Germinal center (tissue), 1 donor: ENCODE results near the gene MRTFB.
"Not testable (repeated sequence)": the region's sequence is repeated elsewhere in the genome, so short reads cannot be mapped to it uniquely, and the experiment has no call there.

ENCODE experiments used
- DNase-seq: peaks from one replicate; pipeline ENCODE4 v3.0.0; 2012; ENCODE audit warnings: mixed read lengths, low spot score

The MRTFB gene

DNA sequence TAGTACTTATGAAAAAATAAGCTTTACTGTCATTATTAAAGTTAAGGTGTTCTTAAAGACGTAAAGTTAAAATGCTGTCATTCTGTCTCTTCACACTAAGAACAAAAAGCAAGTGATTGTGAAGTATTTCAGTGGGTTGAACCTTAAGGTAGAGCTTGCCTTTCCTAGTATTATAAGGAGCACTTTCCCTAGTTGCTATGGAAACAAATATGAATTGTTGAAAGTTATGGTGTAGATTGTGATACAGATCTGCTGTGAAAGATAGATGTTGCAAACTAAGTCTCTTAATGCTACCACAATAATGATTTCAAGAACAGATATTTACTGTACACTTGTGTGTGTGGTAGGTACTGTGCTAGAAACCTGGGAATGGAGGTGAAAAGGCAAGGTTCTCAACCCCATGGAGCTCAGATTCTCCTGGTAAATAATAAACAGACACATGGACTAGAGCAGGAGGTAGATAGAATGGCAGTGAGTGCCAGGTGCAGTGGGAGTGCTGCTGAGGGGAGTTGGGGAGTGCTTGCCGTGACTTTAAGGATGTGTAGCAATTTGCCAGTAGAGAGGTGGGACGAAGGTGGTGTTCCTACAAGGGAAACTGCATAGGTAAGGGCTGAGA, 34.7 kb downstream of the MRTFB start:
- DNase-seq, result no peak

DNA sequence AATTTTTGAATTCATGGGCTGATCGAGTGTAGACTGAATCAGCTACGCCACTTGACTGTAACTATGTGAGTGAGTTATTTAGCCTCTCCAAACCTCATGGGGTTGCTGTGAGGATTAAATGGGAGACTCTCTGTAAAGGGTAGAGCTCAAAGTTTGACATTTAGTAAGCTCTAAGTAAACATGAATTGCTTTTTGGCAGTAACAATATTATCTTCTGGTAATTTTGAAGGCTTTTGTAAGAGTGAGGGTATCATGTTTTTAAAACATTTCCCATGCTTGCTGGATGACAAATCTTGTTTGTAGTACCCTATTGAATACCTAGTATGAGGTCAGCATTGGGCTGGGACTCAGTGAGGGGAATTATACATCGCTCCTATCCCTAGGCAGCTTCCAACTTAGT, 35.3 kb downstream of the MRTFB start:
- DNase-seq, result no peak

DNA sequence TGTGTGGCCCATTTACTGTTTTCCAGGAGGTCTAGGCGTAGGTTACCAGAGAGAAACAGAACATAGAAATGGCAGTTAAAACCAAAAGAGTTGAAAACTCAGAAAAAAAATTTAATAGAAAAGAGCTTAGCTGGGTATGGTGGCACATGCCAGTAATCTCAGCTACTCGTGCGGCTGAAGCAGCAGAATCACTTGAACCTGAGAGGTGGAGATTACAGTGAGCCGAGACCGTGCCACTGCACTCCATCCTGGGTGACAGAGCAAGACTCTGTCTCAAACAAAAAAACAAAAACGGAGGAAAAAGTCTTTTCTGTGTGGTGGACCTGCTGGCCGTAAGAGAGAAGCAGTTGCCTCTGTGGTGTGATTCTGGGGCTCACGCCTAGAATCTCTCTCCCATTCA, 35.8 kb downstream of the MRTFB start:
- no peak for DNase-seq

DNA sequence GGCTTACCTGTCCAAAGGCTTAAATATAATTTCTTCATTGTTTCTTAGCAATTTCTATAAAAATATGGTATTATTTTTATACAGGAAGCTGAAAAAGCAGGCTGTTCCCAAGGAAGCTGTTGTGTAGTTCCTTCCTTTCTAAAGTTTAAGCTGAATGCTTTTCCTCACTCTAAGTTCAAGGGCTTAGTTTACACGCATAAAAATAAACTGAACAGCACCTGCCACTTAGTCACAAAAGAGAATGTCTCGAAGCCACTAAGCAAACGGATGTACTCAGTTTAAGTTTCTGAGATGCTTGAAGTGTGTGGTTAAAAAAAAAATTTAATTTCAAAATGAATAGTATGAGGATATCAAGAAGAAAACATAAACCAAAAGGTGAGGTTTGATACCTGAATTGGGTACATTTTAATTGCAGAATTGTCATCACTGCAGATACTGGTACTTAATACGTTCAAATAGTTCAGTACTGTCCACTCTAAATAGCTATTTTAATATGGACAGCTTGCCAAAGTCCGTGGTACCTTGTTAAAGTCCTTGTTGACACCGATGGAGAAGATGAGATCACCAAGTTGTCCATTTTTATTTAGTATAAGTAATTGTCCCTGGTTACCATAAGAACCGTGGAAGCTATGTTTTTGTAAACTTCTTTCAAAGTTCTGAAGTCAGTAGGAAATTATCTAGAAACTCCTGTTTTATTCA, 38.1 kb downstream of the MRTFB start:
- DNase-seq, result no peak

DNA sequence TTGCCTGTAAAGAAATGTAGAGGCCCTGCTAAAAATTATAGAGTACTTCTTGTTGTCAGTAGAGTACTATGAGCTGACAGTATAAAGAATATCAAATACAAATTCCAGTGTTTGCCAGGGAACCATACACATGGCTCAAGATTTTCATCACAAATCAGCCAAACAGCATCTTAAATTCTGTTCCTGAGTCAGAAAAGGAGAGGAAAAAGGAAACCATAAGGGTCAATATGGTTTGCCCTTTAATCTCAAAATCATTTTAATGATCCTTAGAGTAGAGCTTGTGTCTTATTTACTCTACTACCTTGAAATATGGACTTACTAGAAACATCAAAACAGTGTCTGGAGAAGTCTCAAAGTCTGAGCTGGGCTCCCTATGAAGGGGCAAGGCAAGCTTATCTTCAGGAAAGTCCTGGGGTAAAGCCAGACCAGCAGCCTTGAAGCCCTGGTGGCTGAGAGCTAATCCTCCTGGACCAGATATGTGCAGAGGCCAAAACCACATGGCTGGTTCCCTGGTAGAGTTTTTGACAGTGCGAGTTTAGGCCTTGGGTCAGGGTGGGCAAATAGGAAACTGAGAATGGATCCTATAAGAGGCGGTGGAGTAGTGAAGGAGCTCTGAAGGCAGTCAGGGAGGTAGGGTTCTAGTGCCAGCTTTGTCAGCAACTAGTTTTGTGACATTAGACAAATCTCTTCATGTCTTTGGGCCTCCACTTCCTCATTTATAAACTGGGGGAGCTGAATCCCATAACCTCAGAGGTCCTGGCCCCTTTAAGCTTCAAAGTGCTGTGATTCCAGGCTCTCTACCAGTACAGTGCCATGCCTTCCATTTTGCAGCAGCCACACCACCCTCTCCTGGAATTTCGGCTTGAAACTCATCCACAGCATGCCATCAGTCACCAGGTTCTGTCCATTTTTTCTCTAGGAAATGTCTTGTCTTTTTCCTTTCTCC, 38.9 kb downstream of the MRTFB start:
- DNase-seq, result no peak

DNA sequence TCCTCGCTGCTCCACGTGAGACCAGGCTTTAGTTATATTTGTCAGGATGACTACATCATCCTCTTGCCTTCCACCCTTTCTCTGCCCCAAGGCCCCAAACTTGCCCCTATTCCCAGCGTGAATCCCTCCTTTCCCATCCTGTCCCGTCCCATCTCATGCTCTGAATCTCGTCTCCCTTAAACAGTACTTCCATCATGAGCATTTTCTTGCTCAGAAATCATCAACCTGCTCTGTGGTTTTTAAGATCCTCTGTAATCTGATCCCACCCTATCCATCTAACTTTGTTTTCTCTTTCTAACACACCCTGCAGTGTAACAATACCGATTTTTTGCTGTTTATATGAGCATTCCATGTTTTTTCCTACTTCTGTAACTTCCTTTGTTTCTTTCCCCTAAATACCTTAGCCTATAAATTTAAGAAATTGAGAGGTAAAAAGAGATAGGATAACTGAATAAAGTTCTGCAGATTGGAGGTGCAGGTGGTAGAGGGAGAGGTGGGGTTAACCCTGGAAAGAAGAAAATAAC, 39.7 kb downstream of the MRTFB start:
- DNase-seq, result no peak

DNA sequence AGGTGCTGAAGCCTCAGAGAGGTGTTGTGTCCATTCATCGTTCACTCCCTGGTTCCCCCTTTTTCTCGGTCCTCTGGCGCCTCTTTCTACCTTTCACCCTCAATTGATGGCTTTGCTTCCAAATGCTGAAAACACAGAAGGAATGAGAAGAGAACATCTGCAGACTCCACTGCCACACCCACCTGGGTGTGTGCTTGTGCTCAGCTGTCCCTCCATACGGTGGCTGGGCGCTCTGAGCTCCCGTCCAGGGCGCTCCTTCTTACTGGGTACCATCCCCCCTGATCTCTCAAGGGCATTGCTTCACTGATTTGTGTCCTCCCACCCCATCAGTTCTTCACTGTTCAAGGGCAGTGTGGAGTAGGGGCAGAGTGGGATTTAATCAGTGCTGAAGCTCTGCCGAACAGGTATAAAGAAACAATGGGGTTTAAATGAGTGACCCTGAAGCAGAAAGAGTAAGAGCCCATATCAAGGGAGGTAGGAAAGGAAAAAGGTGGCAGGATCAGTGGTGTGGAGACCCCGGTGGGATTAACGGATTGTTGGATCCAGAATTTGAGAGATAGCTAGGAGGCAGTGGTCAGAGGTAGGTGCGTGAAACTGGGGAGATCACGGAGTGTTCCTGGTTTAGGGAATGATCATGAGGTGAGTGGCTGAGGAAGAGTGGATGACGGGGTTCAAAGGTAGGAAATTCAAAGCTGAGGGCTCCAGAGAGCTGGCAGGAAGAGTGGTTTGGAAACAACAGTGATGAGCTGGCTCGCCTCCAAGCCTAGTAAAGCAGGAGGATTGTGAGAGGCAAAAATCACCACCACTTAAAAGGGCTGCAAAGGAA, 40.8 kb downstream of the MRTFB start:
- no peak for DNase-seq

DNA sequence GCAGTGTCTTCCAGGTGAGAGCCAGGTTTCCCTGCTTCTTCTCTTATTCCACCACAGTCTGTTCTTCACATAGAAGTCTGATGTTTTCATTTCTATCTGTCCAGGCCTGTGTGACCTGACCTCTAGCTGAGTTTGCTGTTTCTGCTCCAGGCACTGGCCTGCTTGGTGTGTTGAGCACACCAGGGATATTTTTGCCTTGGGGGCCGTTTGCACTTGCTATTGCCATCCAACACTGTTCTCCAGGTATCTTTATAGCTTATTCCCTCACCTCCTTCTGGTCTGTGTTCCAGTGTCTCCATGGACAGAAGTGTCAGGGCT, 41.4 kb downstream of the MRTFB start:
- no peak for DNase-seq

DNA sequence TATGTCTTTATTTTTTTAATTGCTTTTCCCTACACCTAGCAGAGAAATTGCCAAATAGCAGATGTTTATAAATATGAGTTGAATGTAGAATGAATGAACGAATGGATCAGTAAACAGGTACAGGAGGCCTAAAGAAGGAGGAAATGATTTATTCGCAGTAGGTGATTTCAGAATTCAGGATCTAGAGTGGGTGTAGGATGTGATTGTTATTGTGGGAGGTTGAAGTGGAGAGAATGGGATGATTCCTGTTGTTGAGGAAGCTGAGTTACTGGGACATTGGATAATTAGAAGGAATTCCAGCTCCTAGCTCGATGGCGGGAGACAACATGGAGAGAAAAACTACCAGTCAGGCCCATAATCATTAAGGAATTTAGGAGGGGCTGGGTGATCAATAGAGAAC, 42.2 kb downstream of the MRTFB start:
- no peak for DNase-seq

DNA sequence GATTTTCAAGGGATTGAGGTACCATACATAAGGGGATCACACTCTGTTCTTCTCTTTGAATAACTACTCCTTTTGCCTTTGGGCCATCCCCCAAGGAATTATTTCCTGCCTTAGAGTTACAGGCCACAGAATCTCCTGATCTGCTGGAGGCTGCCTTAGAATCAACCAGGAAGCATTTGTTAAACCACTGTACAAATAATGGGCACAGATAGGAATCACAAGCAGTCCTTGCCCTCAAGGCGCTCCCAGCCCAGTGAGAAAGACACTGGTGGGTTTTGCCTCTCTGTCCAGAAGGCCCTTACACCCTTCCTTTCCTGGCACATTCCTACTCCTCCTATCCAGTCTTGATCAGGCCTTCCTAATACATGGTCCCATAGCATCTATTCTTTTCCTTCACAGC, 45.9 kb downstream of the MRTFB start:
- DNase-seq, result no peak

DNA sequence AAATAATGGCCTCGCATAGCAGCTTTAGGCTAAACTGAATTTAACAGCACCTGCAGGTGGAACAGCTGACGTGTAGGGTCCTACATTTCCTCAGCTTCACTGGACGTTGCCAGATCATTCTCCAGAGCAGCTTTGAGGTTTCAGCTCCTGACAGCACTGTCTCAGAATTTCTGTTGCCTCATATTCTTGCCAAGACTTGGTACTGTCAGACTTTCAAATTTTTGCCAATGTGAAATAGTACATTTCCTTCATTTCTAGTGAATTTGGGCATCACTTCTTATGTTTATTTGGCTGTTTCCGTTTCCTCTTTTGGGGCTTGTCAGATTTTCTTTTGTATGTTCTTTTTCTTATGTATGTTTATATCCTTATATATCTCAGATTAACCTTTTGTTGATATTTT, 48.7 kb downstream of the MRTFB start:
- DNase-seq, result no peak

DNA sequence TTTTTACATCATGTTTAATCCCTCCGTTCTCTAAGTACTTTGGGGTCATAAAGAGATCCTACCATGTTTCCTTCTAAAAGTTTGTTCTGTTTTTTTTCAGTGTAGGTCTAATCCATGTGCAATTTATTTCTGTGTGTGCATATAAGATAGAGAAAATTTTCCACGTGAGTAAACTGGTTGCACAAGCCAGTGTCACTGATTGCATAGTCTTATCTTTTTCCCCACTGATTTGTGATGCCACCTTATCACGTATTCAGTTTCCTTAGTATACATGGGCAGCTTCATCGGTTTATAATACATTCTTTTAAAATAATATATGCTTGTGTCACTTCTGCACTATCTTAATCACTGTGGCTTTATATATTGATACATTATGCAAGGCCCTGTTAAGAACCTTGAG, 49.2 kb downstream of the MRTFB start:
- DNase-seq, result no peak

DNA sequence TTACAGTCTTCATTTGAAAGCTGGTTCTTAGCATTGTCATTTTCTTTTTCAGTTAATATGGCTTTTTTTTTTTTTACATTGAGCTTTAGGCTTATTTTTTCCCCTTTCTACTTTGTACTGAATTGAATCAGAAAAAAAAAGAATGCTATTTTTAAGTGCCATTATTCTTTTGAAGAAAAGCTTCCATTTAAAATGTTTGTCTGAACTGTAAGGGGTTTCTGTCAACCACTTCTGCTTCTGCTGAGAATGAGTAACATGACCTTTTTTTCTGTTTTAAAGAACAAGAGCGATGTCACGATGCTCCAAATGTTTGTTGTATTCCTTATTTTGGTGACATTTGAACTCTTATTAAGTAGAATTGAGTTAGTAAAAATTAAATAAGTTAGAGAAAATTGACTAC, 50.0 kb downstream of the MRTFB start:
- DNase-seq, result no peak

DNA sequence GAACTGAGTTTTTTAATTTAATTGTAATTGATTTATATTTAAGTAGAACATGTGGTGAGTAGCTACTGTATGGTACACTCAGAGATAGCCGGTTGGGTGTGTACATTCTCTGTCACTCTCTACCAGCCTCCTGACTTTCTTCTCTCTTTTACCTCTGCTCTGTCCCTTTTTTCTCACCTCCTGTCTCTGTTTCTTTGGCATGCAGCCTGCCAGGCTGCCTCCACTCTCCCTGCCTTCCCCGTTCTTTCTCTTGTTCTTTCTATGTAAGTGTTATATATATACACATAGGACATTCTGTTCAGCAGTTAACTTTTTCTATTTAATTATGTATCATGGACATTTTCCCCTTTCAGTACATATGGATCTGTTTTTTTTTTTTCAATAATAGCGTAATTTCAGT, 50.8 kb downstream of the MRTFB start:
- no peak for DNase-seq

DNA sequence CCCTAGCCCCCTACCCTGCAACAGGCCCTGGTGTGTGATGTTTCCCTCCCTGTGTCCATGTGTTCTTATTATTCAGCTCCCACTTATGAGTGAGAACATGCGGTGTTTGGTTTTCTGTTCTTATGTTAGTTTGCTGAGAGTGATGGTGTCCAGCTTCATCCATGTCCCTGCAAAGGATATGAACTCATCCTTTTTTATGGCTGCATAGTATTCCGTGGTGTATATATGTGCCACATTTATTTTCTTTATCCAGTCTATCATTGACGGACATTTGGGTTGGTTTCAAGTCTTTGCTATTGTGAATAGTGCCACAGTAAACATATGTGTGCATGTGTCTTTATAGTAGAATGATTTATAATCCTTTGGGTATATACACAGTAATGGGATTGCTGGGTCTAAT, 51.3 kb downstream of the MRTFB start:
- DNase-seq, result not testable (repeated sequence)

DNA sequence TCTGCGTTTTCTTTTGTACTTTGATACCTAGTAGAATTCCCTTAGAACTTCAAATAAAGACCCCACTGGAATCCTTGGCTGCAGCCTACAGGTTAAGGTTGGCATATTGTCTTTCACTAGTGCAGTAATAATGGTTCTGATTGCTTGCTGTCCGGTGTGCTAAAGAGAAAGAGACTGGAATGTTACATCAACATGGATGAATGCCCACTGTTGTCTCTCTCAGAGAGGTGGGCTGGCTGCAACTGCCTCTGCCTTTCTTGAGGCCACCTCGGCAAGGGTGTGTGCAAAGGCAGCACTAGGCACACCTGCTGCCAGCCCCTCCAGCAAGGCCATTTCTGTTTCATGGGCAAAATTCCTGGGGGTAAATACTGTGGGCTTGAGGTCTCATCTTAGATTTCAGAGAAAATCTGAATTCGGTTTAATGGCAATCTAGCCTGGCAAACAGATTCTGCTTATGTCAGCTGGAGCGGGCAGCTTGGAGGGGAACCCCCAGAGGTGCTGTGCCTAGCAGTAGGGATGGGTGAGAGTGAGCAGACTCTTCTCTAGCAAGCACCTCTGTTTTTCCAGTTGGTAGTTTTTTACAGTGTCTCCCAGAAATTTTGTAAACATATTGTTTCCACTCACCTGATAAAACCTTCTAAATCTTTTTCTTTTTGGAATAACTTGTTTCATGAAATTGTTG, 54.0 kb downstream of the MRTFB start:
- DNase-seq, result no peak

DNA sequence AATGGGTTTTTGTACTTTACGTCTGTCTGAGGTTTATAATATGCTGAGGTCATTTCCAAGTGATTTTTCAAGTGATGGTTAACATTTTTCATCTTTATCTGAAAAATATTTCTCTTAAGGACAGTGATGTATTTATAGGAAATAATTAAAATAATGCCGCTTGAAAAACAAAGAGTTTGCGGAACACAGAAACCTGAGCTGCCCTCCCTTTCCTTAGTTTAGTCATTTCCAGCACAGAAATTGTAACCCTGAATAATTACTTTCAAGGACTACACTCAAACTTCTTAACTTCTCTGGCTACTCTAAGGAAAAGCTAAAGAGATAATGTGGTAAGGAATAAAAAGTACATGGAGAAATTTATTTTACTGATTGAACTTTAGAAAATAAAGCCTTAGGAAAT, 54.6 kb downstream of the MRTFB start:
- DNase-seq, result no peak

DNA sequence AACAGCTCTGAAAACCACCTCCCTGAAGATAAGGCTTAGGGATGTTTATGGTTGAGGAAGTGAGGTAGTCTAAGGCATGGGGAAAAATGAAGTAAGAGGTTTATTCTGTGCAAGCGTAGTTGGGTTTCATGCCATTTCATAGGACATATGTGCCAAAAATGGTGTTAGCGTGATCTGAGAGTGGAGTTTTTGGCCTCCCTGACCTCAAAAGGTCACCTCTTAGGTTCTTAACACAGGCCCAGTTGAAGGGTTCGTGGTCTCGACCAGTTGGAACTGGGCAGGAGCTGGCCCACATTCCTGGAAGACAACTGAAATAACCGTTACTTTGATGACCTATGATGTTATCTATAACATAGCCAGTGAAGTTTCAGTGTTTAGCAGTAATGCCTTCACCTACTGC, 57.0 kb downstream of the MRTFB start:
- no peak for DNase-seq

DNA sequence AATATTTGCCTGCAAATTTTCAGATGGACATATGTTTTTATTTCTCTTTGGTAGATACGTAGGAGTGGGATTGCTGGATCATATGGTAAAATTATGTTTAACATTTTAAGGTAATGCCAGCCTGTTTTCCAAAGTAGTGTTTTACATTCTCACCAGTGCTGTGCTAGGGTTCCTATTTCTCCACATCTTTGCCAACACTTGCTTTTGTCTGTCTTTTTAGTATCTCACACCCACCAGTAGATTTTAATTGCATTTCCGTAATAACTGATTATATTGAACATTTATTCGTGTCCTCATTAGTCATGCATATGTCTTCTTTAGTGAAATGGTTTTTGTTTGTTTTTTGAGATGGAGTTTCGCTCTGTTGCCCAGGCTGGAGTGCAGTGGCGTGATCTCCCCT, 58.4 kb downstream of the MRTFB start:
- DNase-seq, result no peak

DNA sequence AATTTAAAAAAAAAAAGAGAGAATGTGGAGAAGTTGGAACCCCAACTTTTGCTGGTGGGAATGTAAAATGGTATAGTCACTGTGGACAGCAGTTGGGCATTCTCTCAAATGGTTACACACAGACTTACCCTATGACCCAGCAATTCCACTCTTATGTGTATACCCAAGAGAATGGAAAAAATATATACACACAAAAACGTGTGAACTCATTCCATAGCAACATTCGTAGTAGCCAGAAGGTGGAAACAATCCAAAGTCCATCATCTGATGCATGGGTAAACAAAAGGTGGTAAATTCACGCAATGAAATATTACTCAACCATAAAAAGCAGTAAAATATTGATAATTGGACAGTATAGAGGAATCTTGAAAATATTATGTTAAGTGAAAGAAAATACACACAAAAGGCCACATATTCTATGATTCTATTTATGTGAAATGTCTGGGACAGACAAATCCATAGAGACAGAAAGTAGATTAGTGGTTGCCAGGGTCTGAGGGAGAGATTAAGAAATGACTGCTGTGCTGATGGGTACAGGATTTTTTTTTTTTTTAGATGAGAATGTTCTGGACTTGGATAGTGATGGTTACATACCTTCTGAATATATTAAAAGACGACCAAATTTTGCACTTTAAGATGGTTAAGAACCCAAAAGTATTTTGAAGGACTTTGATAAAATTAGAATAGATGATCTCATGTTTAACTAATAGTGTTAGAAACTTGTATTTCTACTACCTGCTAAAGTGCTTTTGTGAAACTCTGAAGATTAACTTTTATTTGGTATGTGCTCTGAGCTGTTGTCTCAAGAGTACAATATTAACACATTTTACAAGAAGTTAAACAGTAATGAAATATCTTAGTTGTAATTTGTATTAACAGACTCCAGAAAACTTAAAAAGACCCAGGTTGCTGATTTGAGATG, 60.9 kb downstream of the MRTFB start:
- DNase-seq, result no peak

DNA sequence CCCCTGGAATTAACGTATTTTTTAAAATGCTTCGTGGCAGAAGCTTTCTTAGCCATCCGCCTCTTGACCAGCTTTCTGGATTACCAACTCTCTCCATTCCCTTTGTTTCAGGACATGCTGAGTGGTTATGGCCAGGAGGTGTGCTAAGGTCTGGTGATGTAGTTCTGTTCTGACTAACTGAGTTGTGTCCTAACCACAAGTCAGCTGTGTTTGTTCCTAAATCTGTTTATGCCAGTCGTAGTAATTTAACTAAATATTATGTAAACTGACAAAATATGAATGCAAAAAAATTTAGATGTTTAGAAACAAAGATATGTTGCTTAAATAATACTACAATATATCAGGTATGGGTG, 61.6 kb downstream of the MRTFB start:
- no peak for DNase-seq
